HCT116 (cell line): ENCODE measurements around the gene TENM3.

ENCODE experiments used
- EGR1 ChIP-seq: IDR thresholded peaks from 2 replicates; pipeline ENCODE4 v1.6.1; 2012; ENCODE audit warnings: low read depth
- EZH2 ChIP-seq: fragments of 200-600 bp; sonication (generic); IDR thresholded peaks from 2 replicates; pipeline ENCODE4 v1.6.1; 2017; ENCODE audit warnings: antibody characterized with exemption, mixed run types
- POLR2A ChIP-seq: IDR thresholded peaks from 2 replicates; pipeline ENCODE4 v1.7.0; 2011; ENCODE audit warnings: borderline replicate concordance; ENCODE audit not compliant: insufficient read depth, insufficient read length; ENCODE audit errors: extremely low read depth
- POLR2AphosphoS5 ChIP-seq: IDR thresholded peaks from 2 replicates; pipeline ENCODE4 v1.6.1; 2011; ENCODE audit warnings: mild to moderate bottlenecking, low read depth, low read length, moderate library complexity
- SIN3A ChIP-seq: IDR thresholded peaks from 2 replicates; pipeline ENCODE4 v1.6.1; 2012; ENCODE audit warnings: low read depth
- SRF ChIP-seq: IDR thresholded peaks from 2 replicates; pipeline ENCODE4 v1.6.1; 2012; ENCODE audit warnings: low read depth
- YY1 ChIP-seq: IDR thresholded peaks from 2 replicates; pipeline ENCODE4 v1.6.1; 2011; ENCODE audit warnings: low read length, low read depth, moderate library complexity, mild to moderate bottlenecking; ENCODE audit not compliant: insufficient replicate concordance; ENCODE audit errors: extremely low read depth
- TF ChIP-seq, protein P1 (sequence below), 3 experiments: fragments of 200-600 bp in 1 of 3; sonication (generic) in 1 of 3; IDR thresholded peaks in 2 of 3; conservative IDR thresholded peaks in 1 of 3; 2 replicates each; pipeline ENCODE4 v1.5.1; 2012 to 2017; ENCODE audit warnings: low read depth in 2 of 3, low read length in 2 of 3, antibody characterized with exemption in 1 of 3, borderline replicate concordance in 1 of 3, control low read depth in 1 of 3, mild to moderate bottlenecking in 1 of 3, mixed read lengths in 1 of 3, mixed run types in 1 of 3, moderate library complexity in 1 of 3; ENCODE audit not compliant: insufficient read depth in 1 of 3
- TF ChIP-seq, protein P2 (sequence below): IDR thresholded peaks from 2 replicates; pipeline ENCODE4 v1.6.1; 2012
- TF ChIP-seq, protein P3 (sequence below): IDR thresholded peaks from 2 replicates; pipeline ENCODE4 v1.6.1; 2012; ENCODE audit warnings: low read depth

- TF ChIP-seq, protein P1, sequence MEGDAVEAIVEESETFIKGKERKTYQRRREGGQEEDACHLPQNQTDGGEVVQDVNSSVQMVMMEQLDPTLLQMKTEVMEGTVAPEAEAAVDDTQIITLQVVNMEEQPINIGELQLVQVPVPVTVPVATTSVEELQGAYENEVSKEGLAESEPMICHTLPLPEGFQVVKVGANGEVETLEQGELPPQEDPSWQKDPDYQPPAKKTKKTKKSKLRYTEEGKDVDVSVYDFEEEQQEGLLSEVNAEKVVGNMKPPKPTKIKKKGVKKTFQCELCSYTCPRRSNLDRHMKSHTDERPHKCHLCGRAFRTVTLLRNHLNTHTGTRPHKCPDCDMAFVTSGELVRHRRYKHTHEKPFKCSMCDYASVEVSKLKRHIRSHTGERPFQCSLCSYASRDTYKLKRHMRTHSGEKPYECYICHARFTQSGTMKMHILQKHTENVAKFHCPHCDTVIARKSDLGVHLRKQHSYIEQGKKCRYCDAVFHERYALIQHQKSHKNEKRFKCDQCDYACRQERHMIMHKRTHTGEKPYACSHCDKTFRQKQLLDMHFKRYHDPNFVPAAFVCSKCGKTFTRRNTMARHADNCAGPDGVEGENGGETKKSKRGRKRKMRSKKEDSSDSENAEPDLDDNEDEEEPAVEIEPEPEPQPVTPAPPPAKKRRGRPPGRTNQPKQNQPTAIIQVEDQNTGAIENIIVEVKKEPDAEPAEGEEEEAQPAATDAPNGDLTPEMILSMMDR (IDR thresholded peaks at IDR 0.05 in 2 of 3, conservative IDR thresholded peaks at IDR 0.05 in 1 of 3; ENCODE audit: borderline replicate concordance in 1 of 3, insufficient read depth in 1 of 3, low read depth in 2 of 3, low read length in 2 of 3): no peak
- TF ChIP-seq SIN3A (no peak), EZH2 (no peak), EGR1 (no peak), POLR2A (no peak), SRF (no peak), POLR2AphosphoS5 (no peak), YY1 (no peak)
- TF ChIP-seq, protein P2, sequence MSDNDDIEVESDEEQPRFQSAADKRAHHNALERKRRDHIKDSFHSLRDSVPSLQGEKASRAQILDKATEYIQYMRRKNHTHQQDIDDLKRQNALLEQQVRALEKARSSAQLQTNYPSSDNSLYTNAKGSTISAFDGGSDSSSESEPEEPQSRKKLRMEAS: no peak
- TF ChIP-seq, protein P3, sequence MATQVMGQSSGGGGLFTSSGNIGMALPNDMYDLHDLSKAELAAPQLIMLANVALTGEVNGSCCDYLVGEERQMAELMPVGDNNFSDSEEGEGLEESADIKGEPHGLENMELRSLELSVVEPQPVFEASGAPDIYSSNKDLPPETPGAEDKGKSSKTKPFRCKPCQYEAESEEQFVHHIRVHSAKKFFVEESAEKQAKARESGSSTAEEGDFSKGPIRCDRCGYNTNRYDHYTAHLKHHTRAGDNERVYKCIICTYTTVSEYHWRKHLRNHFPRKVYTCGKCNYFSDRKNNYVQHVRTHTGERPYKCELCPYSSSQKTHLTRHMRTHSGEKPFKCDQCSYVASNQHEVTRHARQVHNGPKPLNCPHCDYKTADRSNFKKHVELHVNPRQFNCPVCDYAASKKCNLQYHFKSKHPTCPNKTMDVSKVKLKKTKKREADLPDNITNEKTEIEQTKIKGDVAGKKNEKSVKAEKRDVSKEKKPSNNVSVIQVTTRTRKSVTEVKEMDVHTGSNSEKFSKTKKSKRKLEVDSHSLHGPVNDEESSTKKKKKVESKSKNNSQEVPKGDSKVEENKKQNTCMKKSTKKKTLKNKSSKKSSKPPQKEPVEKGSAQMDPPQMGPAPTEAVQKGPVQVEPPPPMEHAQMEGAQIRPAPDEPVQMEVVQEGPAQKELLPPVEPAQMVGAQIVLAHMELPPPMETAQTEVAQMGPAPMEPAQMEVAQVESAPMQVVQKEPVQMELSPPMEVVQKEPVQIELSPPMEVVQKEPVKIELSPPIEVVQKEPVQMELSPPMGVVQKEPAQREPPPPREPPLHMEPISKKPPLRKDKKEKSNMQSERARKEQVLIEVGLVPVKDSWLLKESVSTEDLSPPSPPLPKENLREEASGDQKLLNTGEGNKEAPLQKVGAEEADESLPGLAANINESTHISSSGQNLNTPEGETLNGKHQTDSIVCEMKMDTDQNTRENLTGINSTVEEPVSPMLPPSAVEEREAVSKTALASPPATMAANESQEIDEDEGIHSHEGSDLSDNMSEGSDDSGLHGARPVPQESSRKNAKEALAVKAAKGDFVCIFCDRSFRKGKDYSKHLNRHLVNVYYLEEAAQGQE: no peak
These were observed 333.5 kb downstream of the TENM3 start for GRCh38 chr4:182576601-182577289.
